ENCODE data around the gene LYRM7.
"Not testable (repeated sequence)": the region's sequence is repeated elsewhere in the genome, so short reads cannot be mapped to it uniquely, and the experiment has no call there.

LYRM7 gene

GRCh38 chr5:131170540-131171275 lies at the start of gene LYRM7:
LYRM7 (plus strand) TSS chr5:131170944; CDS start chr5:131171021, 77 bp downstream.
- peak; percentile 85 to 91 for DNase-seq (ENCODE audit: low read depth in 1 of 2, low spot score in 1 of 2)

GRCh38 chr5:131127244-131127643 lies 43.5 kb upstream of the LYRM7 start:
- DNase-seq (ENCODE audit: low read depth in 1 of 2, low spot score in 1 of 2): not testable (repeated sequence)

GRCh38 chr5:131129306-131129705 lies 41.4 kb upstream of the LYRM7 start:
- DNase-seq (ENCODE audit: low read depth in 1 of 2, low spot score in 1 of 2): no peak

GRCh38 chr5:131133091-131133490 lies 37.7 kb upstream of the LYRM7 start:
- DNase-seq (ENCODE audit: low read depth in 1 of 2, low spot score in 1 of 2): not testable (repeated sequence)

- DNase-seq (ENCODE audit: low read depth in 1 of 2, low spot score in 1 of 2): peak in 1 of 2 donors; percentile 14
These were observed 32.3 kb upstream of the LYRM7 start for GRCh38 chr5:131138406-131138805.

- no peak for DNase-seq (ENCODE audit: low read depth in 1 of 2, low spot score in 1 of 2)
These were observed 31.4 kb upstream of the LYRM7 start for GRCh38 chr5:131139321-131139720.

- no peak for DNase-seq (ENCODE audit: low read depth in 1 of 2, low spot score in 1 of 2)
These were observed 27.6 kb upstream of the LYRM7 start for GRCh38 chr5:131142970-131143617.

- no peak for DNase-seq (ENCODE audit: low read depth in 1 of 2, low spot score in 1 of 2)
These were observed 23.5 kb upstream of the LYRM7 start for GRCh38 chr5:131147258-131147657.

- no peak for DNase-seq (ENCODE audit: low read depth in 1 of 2, low spot score in 1 of 2)
These were observed 21.9 kb upstream of the LYRM7 start for GRCh38 chr5:131148835-131149234.

GRCh38 chr5:131150408-131150807 lies 20.3 kb upstream of the LYRM7 start:
- DNase-seq (ENCODE audit: low read depth in 1 of 2, low spot score in 1 of 2): no peak

GRCh38 chr5:131151216-131151615 lies 19.5 kb upstream of the LYRM7 start:
- no peak for DNase-seq (ENCODE audit: low read depth in 1 of 2, low spot score in 1 of 2)

GRCh38 chr5:131156385-131156784 lies 14.4 kb upstream of the LYRM7 start:
- DNase-seq (ENCODE audit: low read depth in 1 of 2, low spot score in 1 of 2): no peak

GRCh38 chr5:131156957-131157356 lies 13.8 kb upstream of the LYRM7 start:
- DNase-seq (ENCODE audit: low read depth in 1 of 2, low spot score in 1 of 2): no peak

GRCh38 chr5:131160134-131160533 lies 10.6 kb upstream of the LYRM7 start:
- DNase-seq (ENCODE audit: low read depth in 1 of 2, low spot score in 1 of 2): no peak

GRCh38 chr5:131163276-131164119 lies 7.2 kb upstream of the LYRM7 start:
- DNase-seq (ENCODE audit: low read depth in 1 of 2, low spot score in 1 of 2): no peak

- DNase-seq (ENCODE audit: low read depth in 1 of 2, low spot score in 1 of 2): peak; percentile 40 to 57
These were observed 6.3 kb upstream of the LYRM7 start for GRCh38 chr5:131164191-131165118.

GRCh38 chr5:131165119-131165727 lies 5.5 kb upstream of the LYRM7 start, which contains the start of gene HINT1:
HINT1 (minus strand) TSS chr5:131165256; CDS start chr5:131165205, 51 bp downstream.
- DNase-seq (ENCODE audit: low read depth in 1 of 2, low spot score in 1 of 2): peak; percentile 80 to 92

GRCh38 chr5:131167615-131168014 lies 3.1 kb upstream of the LYRM7 start:
- DNase-seq (ENCODE audit: low read depth in 1 of 2, low spot score in 1 of 2): no peak

- no peak for DNase-seq (ENCODE audit: low read depth in 1 of 2, low spot score in 1 of 2)
These were observed 769 bp upstream of the LYRM7 start for GRCh38 chr5:131169810-131170539.
